HG03432 (cell line): ENCODE results near the gene TMEM121B.

ENCODE experiments used
- ATAC-seq: cut with Tn5 transposase; IDR thresholded peaks from one replicate; pipeline ENCODE4 v1.9.1; 2021; ENCODE audit warnings: mild to moderate bottlenecking, moderate library complexity; ENCODE audit not compliant: unreplicated experiment

The TMEM121B gene

DNA sequence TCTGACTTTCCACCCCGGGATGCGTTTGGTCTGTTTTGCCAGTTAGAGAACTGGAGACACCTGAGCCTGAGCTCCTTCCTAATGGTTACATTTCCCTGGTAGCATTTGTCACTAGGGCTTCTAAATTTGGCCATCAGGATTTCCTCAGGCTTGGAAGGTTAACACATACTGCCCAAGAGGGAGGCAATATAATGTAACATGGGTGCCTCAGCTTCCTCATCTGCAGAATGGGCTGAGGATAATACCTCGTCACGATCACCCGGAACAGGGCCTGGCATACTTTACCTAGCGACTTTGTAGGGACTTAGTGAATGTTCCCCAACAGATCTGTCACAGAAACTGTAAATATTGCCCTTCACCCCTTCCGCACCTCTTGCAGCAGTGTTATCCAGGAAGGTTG is 25.1 kb downstream of the TMEM121B start:
- ATAC-seq: no peak

- no peak for ATAC-seq
These were observed 25.6 kb downstream of the TMEM121B start for GRCh38 chr22:17095538-17095937.

DNA sequence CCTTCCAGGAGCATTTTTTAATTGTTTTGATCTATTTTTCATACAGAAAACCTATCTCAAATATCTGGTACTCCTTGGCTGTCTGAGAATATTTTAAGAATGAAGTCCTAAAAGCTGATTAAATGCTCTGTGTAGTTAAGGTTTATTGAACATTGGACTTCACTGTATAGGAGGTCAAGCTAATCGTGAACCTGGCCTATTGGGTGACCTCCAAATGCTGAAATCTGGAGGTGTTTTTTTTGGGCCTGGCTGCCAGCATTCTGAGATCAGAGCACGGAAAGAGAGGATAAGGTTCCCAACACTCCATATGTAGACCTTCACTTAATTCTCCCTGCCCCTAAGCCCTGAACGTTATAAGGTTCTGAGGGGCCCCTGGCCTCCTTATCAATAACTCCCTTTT is 28.1 kb downstream of the TMEM121B start:
- ATAC-seq: no peak

DNA sequence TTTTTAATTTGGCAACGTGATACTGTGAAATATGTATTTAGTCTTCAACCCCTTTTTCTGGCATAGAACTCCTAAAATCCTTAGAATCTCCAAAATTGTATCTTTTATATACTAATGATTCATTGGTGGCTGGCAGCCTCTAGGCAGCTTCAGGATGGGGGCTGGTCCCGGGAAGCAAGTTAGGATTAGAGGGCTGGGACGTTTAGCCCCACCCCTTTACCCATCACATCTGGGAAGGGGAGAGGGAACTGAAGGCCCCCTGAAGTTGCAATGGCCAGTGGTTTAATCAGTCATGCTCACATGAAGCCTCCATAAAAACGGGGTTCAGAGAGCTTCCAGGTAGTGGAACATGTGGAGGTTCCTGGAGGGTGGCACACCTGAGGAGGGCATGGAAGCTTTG is 29.3 kb downstream of the TMEM121B start:
- ATAC-seq: no peak

DNA sequence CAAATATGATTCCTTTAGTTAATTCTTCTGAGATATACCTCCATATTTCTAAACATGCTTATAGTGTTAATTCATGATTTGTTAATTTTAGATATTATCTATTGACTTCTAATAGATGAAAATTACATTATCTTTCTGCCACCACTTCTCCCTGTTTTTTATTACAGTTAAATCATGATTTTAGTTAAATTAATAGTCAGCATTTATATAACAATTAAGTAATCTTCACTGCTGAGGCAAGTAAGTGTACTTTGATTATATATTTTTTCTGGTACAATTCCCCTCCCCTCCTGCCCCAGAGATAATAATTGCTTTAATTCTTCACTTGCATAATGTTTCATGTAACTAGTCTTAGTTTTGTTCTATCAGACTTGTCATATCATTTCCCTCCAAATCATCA is 30.6 kb downstream of the TMEM121B start:
- no peak for ATAC-seq

GRCh38 chr22:17087498-17088131 is 33.5 kb downstream of the TMEM121B start:
- peak; percentile 43 for ATAC-seq

- ATAC-seq: no peak
These were observed 34.2 kb downstream of the TMEM121B start for GRCh38 chr22:17086788-17087497.

DNA sequence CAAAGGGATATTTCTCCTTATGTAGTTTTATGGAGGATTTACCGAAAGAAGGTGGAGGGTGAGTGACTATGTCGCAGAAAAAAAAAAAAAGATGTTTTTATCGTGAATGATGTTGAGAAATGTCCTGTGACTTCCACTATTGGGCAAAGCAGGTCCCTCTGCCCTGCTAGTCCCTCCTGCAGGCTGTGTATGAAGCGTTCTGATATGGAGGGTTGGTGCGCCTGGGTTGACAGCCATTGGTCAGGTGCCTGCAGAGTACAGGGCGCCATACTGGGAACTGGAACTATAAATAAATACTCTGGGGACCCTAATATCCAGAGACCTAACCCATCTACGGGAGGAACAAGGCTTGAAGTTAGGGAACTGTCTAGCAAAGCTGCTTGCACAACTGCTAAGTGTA is 34.9 kb downstream of the TMEM121B start:
- no peak for ATAC-seq

GRCh38 chr22:17085277-17086181 is 35.6 kb downstream of the TMEM121B start:
- ATAC-seq: peak; percentile 18

- peak; percentile 91 for ATAC-seq
These were observed 36.4 kb downstream of the TMEM121B start, which contains the start of gene IL17RA for GRCh38 chr22:17084554-17085276. Gene IL17RA, plus strand, starts transcription at chr22:17085000. Its CDS starts 92 bp downstream, at chr22:17085092.

DNA sequence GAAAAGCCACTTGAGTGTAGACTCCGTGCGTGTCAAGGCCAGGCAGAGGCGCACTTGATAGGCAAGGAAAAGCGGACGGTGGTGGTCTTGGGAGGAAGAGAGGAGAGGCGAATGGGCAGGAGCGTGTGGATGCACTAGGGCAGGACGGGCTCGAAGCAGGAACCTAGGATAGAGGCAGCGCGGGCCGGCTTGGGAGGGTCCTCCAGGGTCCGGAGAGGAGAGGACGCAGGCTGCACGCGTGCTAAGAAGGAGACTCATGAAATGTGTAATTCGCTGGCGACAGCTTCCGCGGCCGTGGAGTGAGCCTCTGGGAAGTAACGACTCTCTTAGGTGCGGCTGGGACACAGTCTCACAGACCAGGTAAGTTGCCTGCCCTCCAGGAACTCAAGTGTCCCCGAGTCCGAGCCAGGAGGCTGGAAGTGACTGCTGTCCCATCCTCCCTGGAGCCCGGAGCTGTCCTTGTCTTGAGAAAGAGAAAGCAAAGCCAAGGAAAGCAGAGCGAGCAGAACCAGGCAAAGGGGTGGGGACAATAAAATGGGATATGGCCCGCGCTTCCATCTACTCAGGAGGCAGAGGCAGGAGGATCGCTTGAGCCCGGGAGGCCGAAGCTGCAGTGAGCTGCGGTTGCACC is 37.2 kb downstream of the TMEM121B start:
- no peak for ATAC-seq

DNA sequence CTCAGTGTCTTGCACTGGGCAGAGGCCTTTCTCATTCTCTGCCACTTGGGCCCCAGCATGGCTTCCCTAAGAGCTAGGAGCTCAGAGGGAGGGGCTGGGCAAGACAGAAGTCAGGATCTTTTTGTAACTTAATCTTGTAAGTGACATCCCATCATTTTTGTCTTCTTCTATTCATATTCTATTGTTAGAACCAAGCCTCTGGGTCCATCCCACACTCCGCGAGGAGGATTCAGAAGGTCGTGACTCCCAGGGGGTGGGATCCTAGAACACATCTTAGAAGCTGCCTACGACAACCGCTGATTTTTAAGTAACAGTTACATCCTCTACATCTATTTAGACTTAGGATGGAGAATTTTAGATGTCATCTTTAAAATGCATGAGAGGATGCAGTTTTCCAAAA is 37.9 kb downstream of the TMEM121B start:
- ATAC-seq: no peak

DNA sequence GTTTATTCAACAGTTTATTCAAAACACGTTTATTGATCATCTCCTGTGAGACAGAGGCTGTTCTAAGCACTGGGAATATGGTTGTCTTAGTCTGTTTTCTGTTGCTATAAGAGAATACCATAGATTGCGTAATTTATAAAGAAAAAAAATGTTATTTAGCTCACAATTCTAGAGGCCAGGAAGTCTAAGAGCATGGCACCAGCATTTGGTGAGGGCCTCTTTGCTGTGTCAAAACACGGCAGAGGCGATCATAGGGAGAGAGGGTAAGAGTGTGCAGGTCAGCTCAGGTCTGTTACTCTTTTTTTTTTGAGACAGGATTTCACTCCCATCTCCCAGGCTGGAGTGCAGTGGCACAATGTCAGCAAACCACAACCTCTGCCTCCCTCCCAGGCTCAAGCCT is 41.6 kb downstream of the TMEM121B start:
- ATAC-seq: no peak

- ATAC-seq: no peak
These were observed 43.9 kb downstream of the TMEM121B start for GRCh38 chr22:17077255-17077654.

DNA sequence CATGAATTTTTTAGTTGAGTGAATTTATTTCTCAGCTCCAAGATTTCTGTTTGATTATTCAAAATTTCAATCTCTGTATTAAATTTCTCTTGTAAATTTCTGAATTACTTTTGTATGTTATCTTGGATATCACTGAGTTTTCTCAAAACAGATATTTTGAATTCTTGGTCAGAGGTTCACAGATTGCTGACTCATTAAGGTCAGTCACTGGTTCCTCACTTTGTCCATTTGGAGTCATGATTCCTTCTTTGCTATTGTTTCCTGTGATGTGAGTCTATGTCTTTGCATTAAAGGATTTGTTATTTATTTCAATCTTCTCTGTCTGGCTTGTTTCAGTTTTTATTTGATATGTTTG is 46.5 kb downstream of the TMEM121B start:
- no peak for ATAC-seq

- ATAC-seq: no peak
These were observed 48.3 kb downstream of the TMEM121B start for GRCh38 chr22:17072877-17073276.
